ENCODE data around the gene LINGO3. TPM values are rescaled to one million over a fixed set of nuclear protein-coding genes. Genes with fewer than 3 reads are reported as not detected.
A peak's percentile ranks its signal among the peaks of the same experiment; 100 is the strongest.

Gene LINGO3
- total and polyA plus RNA-seq, 2 of the 8 experiments (the other 6 are each of a cell fraction or from before 2014, with no cell fraction given): 0.59 TPM; not detected in 1

DNA sequence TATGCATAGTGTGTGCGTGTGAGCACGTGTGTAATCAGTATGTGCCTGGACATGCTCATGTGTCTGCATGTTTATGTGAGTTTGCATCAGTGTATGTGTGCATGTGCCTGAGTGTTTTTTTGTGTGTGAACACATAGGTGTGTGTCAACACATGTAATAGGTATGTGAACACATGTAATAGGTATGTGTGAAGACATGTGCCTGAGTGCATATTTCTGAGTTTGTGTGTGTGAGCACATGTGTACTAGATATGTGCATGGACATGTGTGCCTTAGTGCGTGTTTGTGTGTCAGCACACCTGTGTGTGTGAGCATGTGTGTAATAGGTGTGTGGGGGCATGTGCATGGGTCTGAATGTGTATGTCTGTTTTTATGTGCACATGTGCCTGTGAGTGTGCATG lies 27.9 kb upstream of the LINGO3 start:
- Histone ChIP-seq H3K18ac (ENCODE audit: extremely low read depth, low read length) (no peak overlapping the region), H2BK12ac (ENCODE audit: low read depth, low read length) (no peak overlapping the region), H3K4me3 (ENCODE audit: extremely low read depth in 1 of 4, insufficient read depth in 2 of 4, low read depth in 3 of 4, low read length in 4 of 4) (no peak overlapping the region), H2BK120ac (replicated peaks; ENCODE audit: low read depth, low read length) (no peak overlapping the region), H4K20me1 (replicated peaks in 1 of 2; ENCODE audit: control insufficient read depth in 1 of 2, insufficient read depth in 2 of 2, low read length in 2 of 2) (peaks cover 10 to 32% of the 10 kb centered on the region in 2 experiments), H3K4me1 (replicated peaks in 1 of 4; ENCODE audit: control insufficient read depth in 3 of 4, insufficient read depth in 4 of 4, low read length in 3 of 4) (peaks cover 0 to 20% (median 6%) of the 10 kb centered on the region in 4 experiments; a peak in 6 of 7 replicates), H3K23ac (ENCODE audit: insufficient read length) (no peak overlapping the region), H3K23me2 (ENCODE audit: low read depth, low read length) (peaks cover 3% of the 10 kb centered on the region; the same call in 1 of the 2 replicates), H3K27me3 (replicated peaks in 1 of 4; ENCODE audit: control insufficient read depth in 3 of 4, extremely low read depth in 1 of 4, insufficient read depth in 3 of 4, low read length in 3 of 4) (no peaks in the 10 kb centered on the region), H2AFZ (ENCODE audit: low read length) (no peak overlapping the region), H2BK5ac (ENCODE audit: low read depth, low read length) (no peak overlapping the region), H3K56ac (replicated peaks; ENCODE audit: insufficient read length, low read depth, low read length) (no peak overlapping the region), H3K79me2 (ENCODE audit: control insufficient read depth in 1 of 2, insufficient read depth in 2 of 2, low read length in 2 of 2) (peaks cover 9 to 50% of the 10 kb centered on the region in 2 experiments), H3K36me3 (ENCODE audit: control insufficient read depth in 2 of 4, insufficient read depth in 4 of 4, low read length in 3 of 4) (peaks cover 0 to 15% (median 0%) of the 10 kb centered on the region in 4 experiments; a peak in 2 of 8 replicates), H2BK15ac (ENCODE audit: low read length) (no peak overlapping the region), H3K4me2 (ENCODE audit: insufficient read depth in 1 of 2, low read depth in 2 of 2, low read length in 2 of 2) (no peak overlapping the region), H3K27ac (ENCODE audit: low read depth, low read length) (no peak overlapping the region), H4K8ac (ENCODE audit: extremely low read depth, insufficient read depth, low read length) (no peak overlapping the region), H3K9me3 (ENCODE audit: insufficient read depth in 2 of 2, low read depth in 1 of 2, low read length in 1 of 2) (peaks cover 0 to 5% of the 10 kb centered on the region in 2 experiments; a peak in 1 of 4 replicates), H2BK20ac (ENCODE audit: low read length) (no peak overlapping the region), H3K4ac (replicated peaks; ENCODE audit: insufficient read length, low read depth, low read length) (no peak overlapping the region), H3K9ac (replicated peaks in 1 of 4; ENCODE audit: extremely low read depth in 1 of 4, low read depth in 3 of 4, low read length in 3 of 4) (no peak overlapping the region), H4K91ac (replicated peaks; ENCODE audit: insufficient read length, low read length) (no peak overlapping the region), H4K5ac (ENCODE audit: insufficient read length, low read depth, low read length) (no peak overlapping the region), H3K79me1 (ENCODE audit: low read depth, low read length) (peaks cover 36% of the 10 kb centered on the region), H3K14ac (ENCODE audit: insufficient read length) (no peak overlapping the region), H2AK5ac (ENCODE audit: low read depth, low read length) (peak overlapping the region; percentile 41; the same call in 1 of the 2 replicates)
- DNase-seq (ENCODE audit: low read depth in 1 of 2, low spot score in 2 of 2) (no peak), FAIRE-seq (no peak)
- ChIA-PET CTCF (ENCODE audit: partially characterized antibody) (interaction anchor here (1.2 to 6.3 kb wide), 3 partner anchors 20 to 118 kb away, joined by 3 to 27 read pairs (median 3); no protein-coding TSS in a partner anchor), POLR2A (ENCODE audit: partially characterized antibody) (no interaction called here)
- WGBS, 2 experiments (ENCODE audit: extremely low coverage in 1 of 2, insufficient coverage in 1 of 2, insufficient read length in 1 of 2, insufficient replicate concordance in 2 of 2, low coverage in 1 of 2, low lambda C conversion rate in 2 of 2, missing lambda C conversion rate in 1 of 2): 94% methylated on average over 3 of the region's 3 CpGs; no CpG with 5 or more reads in 1 of the 2 experiments
- TF ChIP-seq HDAC2 (IDR thresholded peaks at IDR 0.05; ENCODE audit: borderline replicate concordance in 1 of 2, low read depth in 2 of 2, low read length in 2 of 2) (no peak), CBX5 (IDR thresholded peaks at IDR 0.05; ENCODE audit: low read depth, low read length) (no peak), JUN (IDR thresholded peaks at IDR 0.05; ENCODE audit: low read depth, low read length) (no peak), CBX8 (IDR thresholded peaks at IDR 0.05; ENCODE audit: borderline replicate concordance, low read depth, low read length) (no peak), RNF2 (IDR thresholded peaks at IDR 0.05; ENCODE audit: borderline replicate concordance, low read depth, low read length, missing control alignments, poor library complexity, severe bottlenecking) (no peak), SRF (IDR thresholded peaks at IDR 0.05; ENCODE audit: low read depth, low read length) (no peak), TAF1 (IDR thresholded peaks at IDR 0.05; ENCODE audit: low read depth, low read length) (no peak), TCF12 (IDR thresholded peaks at IDR 0.05; ENCODE audit: low read depth, low read length) (no peak), MAFK (IDR thresholded peaks at IDR 0.05; ENCODE audit: low read depth, low read length) (no peak), RBBP5 (IDR thresholded peaks at IDR 0.05; ENCODE audit: borderline replicate concordance, low read depth, low read length) (no peak), NANOG (IDR thresholded peaks at IDR 0.05; ENCODE audit: insufficient read depth, low read depth, low read length, poor library complexity, severe bottlenecking) (no peak)
- TF ChIP-seq, protein P1, sequence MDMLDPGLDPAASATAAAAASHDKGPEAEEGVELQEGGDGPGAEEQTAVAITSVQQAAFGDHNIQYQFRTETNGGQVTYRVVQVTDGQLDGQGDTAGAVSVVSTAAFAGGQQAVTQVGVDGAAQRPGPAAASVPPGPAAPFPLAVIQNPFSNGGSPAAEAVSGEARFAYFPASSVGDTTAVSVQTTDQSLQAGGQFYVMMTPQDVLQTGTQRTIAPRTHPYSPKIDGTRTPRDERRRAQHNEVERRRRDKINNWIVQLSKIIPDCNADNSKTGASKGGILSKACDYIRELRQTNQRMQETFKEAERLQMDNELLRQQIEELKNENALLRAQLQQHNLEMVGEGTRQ (IDR thresholded peaks at IDR 0.05; ENCODE audit: low read length): no peak
